Panc1 (cell line): ENCODE data around the gene CTNND2. TPM values are rescaled to one million over a fixed set of nuclear protein-coding genes. Genes with fewer than 3 reads are reported as not detected.

Experiments used
- ATAC-seq: fragments of 200-7000 bp; cut with Tn5 transposase; 2 replicates; pipeline ENCODE4 v1.9.1; 2020; ENCODE audit warnings: mild to moderate bottlenecking, moderate library complexity
- BruUV-seq: library from RNA; stranded (reverse); fragments of 400-500 nt; replicated peaks from 2 replicates; lab custom pipeline; 2021; lab: Mats Ljungman, UMichigan
- CTCF ChIA-PET: fragments of 300-600 bp; sonication (Branson Sonifier 250); formaldehyde crosslinking; loops from one replicate; lab custom pipeline; 2022; ENCODE audit warnings: antibody characterized with exemption; lab: Charles Lee
- POLR2A ChIA-PET: fragments of 300-600 bp; sonication (Branson Sonifier 250); formaldehyde crosslinking; loops from one replicate; lab custom pipeline; 2022; ENCODE audit warnings: antibody characterized with exemption; lab: Charles Lee
- DNase-seq: peaks from one replicate; pipeline ENCODE4 v3.0.0-alpha.2; 2010; ENCODE audit warnings: low read depth, low spot score
- H3K27ac ChIP-seq: 2 replicates; pipeline ENCODE4 v1.5.1; 2011; ENCODE audit warnings: mild to moderate bottlenecking, low read length, inconsistent platforms
- H3K27me3 ChIP-seq: fragments of 200-500 bp; sonication (Bioruptor generic); 2 replicates; pipeline ENCODE4 v1.6.0; 2014; ENCODE audit warnings: low read length, inconsistent platforms; ENCODE audit not compliant: control insufficient read depth, insufficient read depth
- H3K36me3 ChIP-seq: fragments of 200-500 bp; sonication (Bioruptor generic); 2 replicates; pipeline ENCODE4 v1.5.1; 2014; ENCODE audit warnings: inconsistent platforms, mild to moderate bottlenecking, low read length, moderate library complexity; ENCODE audit not compliant: control insufficient read depth, insufficient read depth
- H3K4me1 ChIP-seq: 2 replicates; pipeline ENCODE4 v1.5.1; 2011; ENCODE audit warnings: inconsistent platforms, mild to moderate bottlenecking, low read length, moderate library complexity; ENCODE audit not compliant: control insufficient read depth, insufficient read depth
- H3K4me3 ChIP-seq, 2 experiments: 2 replicates each; pipeline ENCODE4 v1.5.1; 2011 to 2012; ENCODE audit warnings: low read depth in 2 of 2, low read length in 2 of 2, mild to moderate bottlenecking in 2 of 2, inconsistent platforms in 1 of 2, moderate library complexity in 1 of 2
- H3K9me3 ChIP-seq: fragments of 200-500 bp; sonication (Bioruptor generic); 2 replicates; pipeline ENCODE4 v1.5.1; 2014; ENCODE audit warnings: low read depth, mild to moderate bottlenecking, inconsistent platforms, low read length, moderate library complexity; ENCODE audit not compliant: control insufficient read depth, insufficient read depth
- CTCF ChIP-seq: fragments of 450-650 bp; IDR thresholded peaks from 2 replicates; pipeline ENCODE4 v1.5.1; 2017; ENCODE audit warnings: mild to moderate bottlenecking
- POLR2AphosphoS5 ChIP-seq: IDR thresholded peaks from 2 replicates; pipeline ENCODE4 v1.6.1; 2012; ENCODE audit warnings: mild to moderate bottlenecking, low read depth, low read length, moderate library complexity
- REST ChIP-seq, 2 experiments: IDR thresholded peaks; 2 replicates each; pipeline ENCODE4 v1.6.1; 2011 to 2012; ENCODE audit warnings: low read depth in 2 of 2, control low read depth in 1 of 2, low read length in 1 of 2, mild to moderate bottlenecking in 1 of 2, moderate library complexity in 1 of 2; ENCODE audit not compliant: insufficient read depth in 1 of 2
- SIN3A ChIP-seq: IDR thresholded peaks from 2 replicates; pipeline ENCODE4 v1.6.1; 2012; ENCODE audit warnings: low read depth, mild to moderate bottlenecking, low read length, moderate library complexity, borderline replicate concordance; ENCODE audit not compliant: insufficient read depth
- TCF7L2 ChIP-seq: IDR thresholded peaks from 2 replicates; pipeline ENCODE4 v1.6.1; 2011; ENCODE audit warnings: mild to moderate bottlenecking, low read depth, low read length, inconsistent platforms
- in situ Hi-C: cut with HindIII; loops from 2 replicates; pipeline ENCODE4 v1.10.0; 2016; ENCODE audit warnings: low sequenced_read_pairs, low pct_unique_long_range_greater_than_20kb
- intact Hi-C: fragments of 100-400 bp; cut with micrococcal nuclease; formaldehyde crosslinking; loops from one replicate; pipeline ENCODE4 v1.10.0; 2022; ENCODE audit not compliant: unreplicated experiment
- total RNA-seq: library from RNA; stranded (reverse); gene quantifications from one replicate; pipeline ENCODE4 v1.2.1, GENCODE V29; 2021; ENCODE audit not compliant: unreplicated experiment

The CTNND2 gene
- total RNA-seq, 1 experiment from 2014 or later = 1.0 TPM

GRCh38 chr5:11607944-11608483, 296.2 kb downstream of the CTNND2 start:
- Histone ChIP-seq H3K4me1 (no peaks in the 10 kb centered on the region), H3K27me3 (no peaks in the 10 kb centered on the region), H3K9me3 (no peaks in the 10 kb centered on the region), H3K27ac (no peak overlapping the region), H3K36me3 (no peaks in the 10 kb centered on the region), H3K4me3 (no peak overlapping the region)
- ChIA-PET CTCF (no interaction called here), POLR2A (no interaction called here)
- no peak for TF ChIP-seq CTCF
- TF ChIP-seq POLR2AphosphoS5 = no peak
- no peak for TF ChIP-seq TCF7L2
- no peak for TF ChIP-seq SIN3A
- TF ChIP-seq REST (IDR thresholded peaks at IDR 0.05; ENCODE audit: insufficient read depth in 1 of 2, low read depth in 2 of 2, low read length in 1 of 2) = no peak
- ATAC-seq (no peak), DNase-seq (no peak)
- intact Hi-C loops = no loop called here
- no TSS peak for BruUV-seq
- in situ Hi-C loops = no loop called here

- H3K36me3 ChIP-seq = no peaks in the 10 kb centered on the region
- no peak overlapping the region for H3K27ac ChIP-seq
- ChIA-PET POLR2A (no interaction called here), CTCF (no interaction called here)
- no peaks in the 10 kb centered on the region for H3K9me3 ChIP-seq
- no peak overlapping the region for H3K4me3 ChIP-seq
- DNase-seq (no peak), ATAC-seq (no peak)
- H3K4me1 ChIP-seq = no peaks in the 10 kb centered on the region
- intact Hi-C loops = no loop called here
- in situ Hi-C loops = no loop called here
- TF ChIP-seq CTCF = no peak
- TF ChIP-seq REST (IDR thresholded peaks at IDR 0.05; ENCODE audit: insufficient read depth in 1 of 2, low read depth in 2 of 2, low read length in 1 of 2) = no peak
- TF ChIP-seq POLR2AphosphoS5 = no peak
- no peak for TF ChIP-seq SIN3A
- no peak for TF ChIP-seq TCF7L2
- no TSS peak for BruUV-seq
- H3K27me3 ChIP-seq = no peaks in the 10 kb centered on the region
Measured at GRCh38 chr5:11602298-11602697, 301.9 kb downstream of the CTNND2 start.
